ENCODE measurements around the gene TLCD1.

Gene TLCD1

DNA sequence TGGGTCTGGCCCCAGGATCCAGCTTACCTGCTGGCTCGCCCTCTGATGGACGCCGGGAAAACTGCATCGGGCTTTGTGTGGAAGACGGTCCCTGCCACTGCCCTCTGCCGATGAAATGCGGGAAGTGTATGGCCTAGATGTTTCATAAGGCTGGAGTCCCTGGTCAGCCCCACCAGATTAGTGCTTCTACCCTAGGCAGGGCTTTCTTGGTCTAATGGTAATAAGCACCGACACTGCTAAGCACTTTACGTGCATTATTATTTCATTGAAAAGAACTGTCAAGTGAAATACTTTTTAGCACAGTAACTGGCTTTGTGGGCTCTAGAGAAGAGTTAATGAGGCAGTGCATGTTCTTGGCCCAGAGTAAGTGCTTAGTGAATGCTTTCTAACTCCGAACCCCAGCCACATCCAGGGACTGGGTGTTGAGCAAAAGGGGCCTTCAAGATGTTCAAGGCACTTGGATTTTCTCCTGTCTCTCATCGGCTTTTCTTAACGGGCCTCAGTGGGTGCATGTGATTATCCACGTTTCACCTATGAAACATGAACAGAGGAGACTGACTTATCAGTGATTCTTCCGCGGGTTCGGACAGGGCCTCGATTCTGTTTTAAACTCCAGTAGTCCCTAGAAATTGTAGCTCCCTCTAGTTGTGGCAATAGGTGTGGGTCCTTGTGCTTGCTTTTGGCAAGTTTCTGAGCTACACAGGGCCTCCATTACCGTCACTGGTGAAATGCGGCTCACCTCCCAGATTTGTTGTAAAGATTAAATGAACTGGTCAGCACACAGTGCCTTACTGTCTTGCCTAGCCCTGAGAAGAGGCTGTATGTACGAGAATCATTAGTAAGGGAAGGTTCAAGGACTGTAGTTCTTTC lies 24.4 kb upstream of the TLCD1 start:
- DNase-seq: peak; percentile 91 to 96
- no peak for TF ChIP-seq GATA1 (IDR thresholded peaks at IDR 0.05; ENCODE audit: low read depth, low read length)
- no peak for TF ChIP-seq POLR2A (IDR thresholded peaks at IDR 0.05; ENCODE audit: low read length)

GRCh38 chr17:28749516-28750177 lies 23.6 kb upstream of the TLCD1 start:
- TF ChIP-seq GATA1 (IDR thresholded peaks at IDR 0.05; ENCODE audit: low read depth, low read length) (no peak), POLR2A (IDR thresholded peaks at IDR 0.05; ENCODE audit: low read length) (no peak)
- DNase-seq: no peak

DNA sequence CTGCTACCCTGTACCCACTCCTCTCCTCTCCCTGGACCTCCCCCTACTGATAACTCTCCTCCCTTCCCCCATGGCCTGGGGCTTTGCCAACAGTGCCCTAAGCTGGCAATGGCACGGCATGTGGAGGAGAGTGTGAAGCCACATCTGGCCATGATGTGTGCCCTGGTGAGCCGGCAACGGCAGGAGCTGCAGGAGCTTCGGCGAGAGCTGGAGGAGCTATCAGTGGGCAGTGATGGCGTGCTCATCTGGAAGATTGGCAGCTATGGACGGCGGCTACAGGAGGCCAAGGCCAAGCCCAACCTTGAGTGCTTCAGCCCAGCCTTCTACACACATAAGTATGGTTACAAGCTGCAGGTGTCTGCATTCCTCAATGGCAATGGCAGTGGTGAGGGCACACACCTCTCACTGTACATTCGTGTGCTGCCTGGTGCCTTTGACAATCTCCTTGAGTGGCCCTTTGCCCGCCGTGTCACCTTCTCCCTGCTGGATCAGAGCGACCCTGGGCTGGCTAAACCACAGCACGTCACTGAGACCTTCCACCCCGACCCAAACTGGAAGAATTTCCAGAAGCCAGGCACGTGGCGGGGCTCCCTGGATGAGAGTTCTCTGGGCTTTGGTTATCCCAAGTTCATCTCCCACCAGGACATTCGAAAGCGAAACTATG lies 23.0 kb upstream of the TLCD1 start:
- TF ChIP-seq GATA1 (IDR thresholded peaks at IDR 0.05; ENCODE audit: low read depth, low read length) (no peak), POLR2A (IDR thresholded peaks at IDR 0.05; ENCODE audit: low read length) (no peak)
- no peak for DNase-seq

GRCh38 chr17:28747801-28748750 lies 22.0 kb upstream of the TLCD1 start:
- no peak for DNase-seq

GRCh38 chr17:28747051-28747691 lies 21.1 kb upstream of the TLCD1 start:
- DNase-seq: no peak
- no peak for TF ChIP-seq POLR2A (IDR thresholded peaks at IDR 0.05; ENCODE audit: low read length)

More at GRCh38 chr17:28747801-28748750, 22.0 kb upstream of the TLCD1 start:
- TF ChIP-seq GATA1 (IDR thresholded peaks at IDR 0.05; ENCODE audit: low read depth, low read length) (no peak), POLR2A (IDR thresholded peaks at IDR 0.05; ENCODE audit: low read length) (no peak)

DNA sequence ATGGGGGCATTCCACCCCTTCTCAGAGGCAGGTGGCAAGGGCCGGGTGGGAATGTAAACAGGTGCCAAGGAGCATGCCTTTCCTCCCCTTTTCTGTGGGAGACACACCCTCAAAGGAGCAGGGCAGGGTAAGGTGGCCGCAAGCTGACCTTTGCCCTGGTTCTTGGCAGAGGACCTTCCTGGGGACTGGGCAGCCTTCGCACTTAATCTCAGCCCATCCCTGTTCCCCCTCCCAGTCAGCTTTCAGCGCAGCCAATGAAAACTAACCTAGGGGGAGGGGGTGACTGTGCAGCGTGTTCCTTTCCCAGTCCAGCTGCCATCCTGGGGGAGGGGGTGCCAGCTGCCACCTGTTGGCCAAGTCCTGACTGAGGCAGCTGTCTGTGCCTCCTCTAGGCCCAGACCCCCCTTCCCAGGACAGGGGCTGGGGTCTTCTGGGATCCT lies 20.6 kb upstream of the TLCD1 start:
- TF ChIP-seq POLR2A (IDR thresholded peaks at IDR 0.05; ENCODE audit: low read length) (no peak), GATA1 (IDR thresholded peaks at IDR 0.05; ENCODE audit: low read depth, low read length) (no peak)
- DNase-seq: no peak

DNA sequence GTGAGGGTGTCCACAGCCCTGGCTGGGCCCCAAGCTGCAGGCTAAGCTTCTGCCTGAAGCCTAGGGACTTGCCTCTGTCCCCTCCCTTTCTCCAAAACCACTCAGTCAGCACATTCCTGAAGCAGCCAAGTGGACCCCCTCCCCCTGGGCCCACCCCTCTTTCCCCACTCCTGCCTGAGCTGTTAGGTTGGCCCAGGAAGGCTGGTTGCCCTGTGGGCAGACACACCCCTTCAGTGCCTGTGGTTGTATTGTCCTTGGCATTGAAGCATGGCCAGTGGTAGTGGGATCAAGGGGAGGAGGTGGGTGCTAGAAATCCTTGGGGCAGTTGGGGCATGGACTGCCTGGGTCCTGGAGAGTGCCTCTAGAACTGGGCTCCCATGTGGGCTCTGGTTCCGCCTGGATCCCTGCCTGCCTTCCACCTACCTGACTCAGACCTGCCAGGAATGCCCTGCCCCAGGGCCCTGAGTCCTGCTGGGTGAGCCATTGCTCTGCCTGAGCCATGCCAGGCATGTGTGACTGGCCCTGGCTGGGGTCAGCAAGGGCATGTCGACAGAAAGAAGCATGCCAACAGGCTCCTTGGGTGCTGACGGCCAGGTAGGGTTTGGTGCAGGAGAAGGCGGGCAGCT lies 19.9 kb upstream of the TLCD1 start:
- TF ChIP-seq POLR2A (IDR thresholded peaks at IDR 0.05; ENCODE audit: low read length) (no peak), GATA1 (IDR thresholded peaks at IDR 0.05; ENCODE audit: low read depth, low read length) (no peak)
- no peak for DNase-seq

- TF ChIP-seq POLR2A (IDR thresholded peaks at IDR 0.05; ENCODE audit: low read length) (no peak), GATA1 (IDR thresholded peaks at IDR 0.05; ENCODE audit: low read depth, low read length) (no peak)
- DNase-seq: peak; percentile 54 to 64
These were observed 19.1 kb upstream of the TLCD1 start for GRCh38 chr17:28744972-28745785.

- no peak for TF ChIP-seq POLR2A (IDR thresholded peaks at IDR 0.05; ENCODE audit: low read length)
- no peak for TF ChIP-seq GATA1 (IDR thresholded peaks at IDR 0.05; ENCODE audit: low read depth, low read length)
- DNase-seq: peak; percentile 71 to 78
These were observed 18.3 kb upstream of the TLCD1 start for GRCh38 chr17:28744104-28744971.

DNA sequence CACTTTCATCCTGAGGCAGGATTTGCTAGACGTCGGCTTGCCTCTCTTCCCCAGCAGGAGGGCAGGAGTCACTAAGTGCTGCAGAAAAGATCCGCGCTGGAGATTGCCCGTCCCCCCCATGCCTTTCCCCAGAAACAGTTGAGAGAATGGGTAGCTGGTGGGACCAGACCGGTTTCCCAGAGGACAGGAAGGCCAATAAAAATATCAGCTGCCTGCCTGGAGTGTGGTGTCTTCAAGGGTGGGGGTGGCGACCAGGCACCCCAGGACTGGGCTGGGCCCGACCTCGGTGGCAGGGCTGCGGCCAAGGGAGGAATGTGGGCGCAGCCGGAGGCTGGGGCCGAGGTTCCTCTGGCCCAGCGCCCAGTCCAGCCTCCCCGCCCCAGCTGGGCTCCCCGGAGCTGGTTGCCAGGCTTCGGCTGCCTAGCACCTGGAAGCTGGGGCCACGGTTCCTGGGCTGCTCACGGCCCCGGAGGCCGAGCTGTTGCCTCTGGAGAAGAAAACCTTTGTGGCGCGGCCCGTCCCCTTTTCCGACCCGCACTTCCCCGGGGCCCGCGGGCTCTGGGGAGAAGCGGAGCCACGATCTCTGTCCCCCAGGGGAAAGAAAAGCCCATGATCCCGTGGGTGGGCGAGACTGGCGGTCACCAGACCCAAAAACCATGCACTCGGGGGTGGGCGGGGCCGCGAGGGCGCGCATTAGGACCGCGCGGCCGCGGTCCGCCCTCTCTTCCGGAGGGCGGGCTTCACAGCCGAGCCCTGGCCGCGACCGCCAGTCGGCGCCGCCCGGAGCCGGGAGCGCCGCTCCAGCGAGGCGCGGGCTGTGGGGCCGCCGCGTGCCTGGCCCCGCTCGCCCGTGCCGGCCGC lies 17.4 kb upstream of the TLCD1 start, which contains the start of gene TRAF4:
TSS of gene TRAF4 (plus strand) at position 769 of the 861 bp plus-strand sequence. CDS start 102 bp downstream, outside the sequence.
- TF ChIP-seq POLR2A (IDR thresholded peaks at IDR 0.05; ENCODE audit: low read length) (peak; percentile 75), GATA1 (IDR thresholded peaks at IDR 0.05; ENCODE audit: low read depth, low read length) (no peak)
- peak; percentile 86 to 90 for DNase-seq
